Endothelial cell of umbilical vein (primary cell): ENCODE measurements around the gene GPR89A. TPM values are rescaled to one million over a fixed set of nuclear protein-coding genes. Genes with fewer than 3 reads are reported as not detected.

ENCODE experiments used
- BruUV-seq: library from RNA; stranded (reverse); fragments of 400-500 nt; replicated peaks from 2 replicates; lab custom pipeline; 2021; lab: Mats Ljungman, UMichigan
- CTCF ChIA-PET: fragments of 300-600, 350-600 bp; sonication (Branson Sonifier 250); formaldehyde crosslinking; loops from one replicate; lab custom pipeline; 2021; ENCODE audit warnings: antibody characterized with exemption, inconsistent platforms; lab: Charles Lee
- POLR2A ChIA-PET: fragments of 300-600, 350-600 bp; sonication (Branson Sonifier 250); formaldehyde crosslinking; loops from one replicate; lab custom pipeline; 2021; ENCODE audit warnings: antibody characterized with exemption, inconsistent platforms; lab: Charles Lee
- DNase-seq: peaks from one replicate; pipeline ENCODE4 v3.0.0-alpha.2; 2011; ENCODE audit warnings: low read depth, low spot score
- FAIRE-seq: peaks from 2 replicates; lab custom pipeline; 2011; peaks lifted over from hg19 to GRCh38; lab: Jason Lieb, UNC
- H2AFZ ChIP-seq: 2 replicates; pipeline ENCODE4 v1.6.0; 2012; ENCODE audit warnings: low read depth, low read length, control low read depth, inconsistent platforms
- H3K27ac ChIP-seq: 2 replicates; pipeline ENCODE4 v1.5.1; 2011; ENCODE audit warnings: low read depth, mild to moderate bottlenecking, control low read depth, low read length, moderate library complexity; ENCODE audit not compliant: insufficient read depth
- H3K27me3 ChIP-seq, 2 experiments: 2 replicates each; pipeline versions ENCODE4 v1.6.0 to v1.6.1; 2011; ENCODE audit warnings: low read length in 2 of 2, mixed read lengths in 1 of 2; ENCODE audit not compliant: control insufficient read depth in 2 of 2, insufficient read depth in 2 of 2
- H3K36me3 ChIP-seq, 2 experiments: 2 replicates in 1 of 2; 3 replicates in 1 of 2; pipeline ENCODE4 v1.5.1; 2011; ENCODE audit warnings: low read length in 2 of 2, mild to moderate bottlenecking in 1 of 2, moderate library complexity in 1 of 2; ENCODE audit not compliant: control insufficient read depth in 2 of 2, insufficient read depth in 2 of 2; ENCODE audit errors: extremely low read depth in 1 of 2
- H3K4me1 ChIP-seq: 3 replicates; pipeline ENCODE4 v1.5.1; 2011; ENCODE audit warnings: mild to moderate bottlenecking, low read length; ENCODE audit not compliant: control insufficient read depth, insufficient read depth; ENCODE audit errors: extremely low read depth
- H3K4me2 ChIP-seq: 2 replicates; pipeline ENCODE4 v1.6.1; 2011; ENCODE audit warnings: low read length, control low read depth, mixed read lengths; ENCODE audit not compliant: insufficient read depth
- H3K4me3 ChIP-seq, 3 experiments: fragments of 200-600 bp in 1 of 3; sonication (generic), shearing (Covaris generic) in 1 of 3; replicated peaks in 1 of 3; 2 replicates each; pipeline ENCODE4 v1.5.1; 2011 to 2016; ENCODE audit warnings: control low read depth in 3 of 3, low read length in 3 of 3, mild to moderate bottlenecking in 2 of 3, inconsistent platforms in 1 of 3, low read depth in 1 of 3, moderate library complexity in 1 of 3; ENCODE audit not compliant: insufficient read depth in 1 of 3
- H3K79me2 ChIP-seq: 2 replicates; pipeline ENCODE4 v1.6.0; 2012; ENCODE audit warnings: low read length, inconsistent platforms; ENCODE audit not compliant: control insufficient read depth, insufficient read depth
- H3K9ac ChIP-seq: replicated peaks from 2 replicates; pipeline ENCODE3; 2011; ENCODE audit warnings: low read length, control low read depth; ENCODE audit not compliant: insufficient read depth; ENCODE audit errors: extremely low read depth
- H3K9me1 ChIP-seq: replicated peaks from 3 replicates; pipeline ENCODE4 v1.6.0; 2011; ENCODE audit warnings: mild to moderate bottlenecking, low read length; ENCODE audit not compliant: control insufficient read depth, insufficient read depth; ENCODE audit errors: extremely low read depth
- H3K9me3 ChIP-seq: replicated peaks from 2 replicates; pipeline ENCODE4 v1.5.1; 2012; ENCODE audit warnings: low read length, inconsistent platforms; ENCODE audit not compliant: control insufficient read depth, insufficient read depth
- H4K20me1 ChIP-seq: replicated peaks from 2 replicates; pipeline ENCODE3; 2011; ENCODE audit warnings: mild to moderate bottlenecking, low read length; ENCODE audit not compliant: control insufficient read depth, insufficient read depth; ENCODE audit errors: extremely low read depth
- CTCF ChIP-seq, 2 donors: IDR thresholded peaks; 1 replicate in 1 of 2; 2 replicates in 1 of 2; pipeline ENCODE4 v1.5.1; 2011; ENCODE audit warnings: low read length in 2 of 2, mild to moderate bottlenecking in 2 of 2, moderate library complexity in 2 of 2, control low read depth in 1 of 2, inconsistent platforms in 1 of 2, low read depth in 1 of 2; ENCODE audit not compliant: insufficient read depth in 1 of 2; ENCODE audit errors: extremely low read depth in 1 of 2
- EZH2 ChIP-seq: IDR thresholded peaks from 2 replicates; pipeline ENCODE4 v1.6.1; 2012; ENCODE audit warnings: borderline replicate concordance, low read depth, mild to moderate bottlenecking, moderate library complexity, low read length, inconsistent platforms; ENCODE audit not compliant: severe bottlenecking
- FOS ChIP-seq: IDR thresholded peaks from 2 replicates; pipeline ENCODE4 v1.6.1; 2011; ENCODE audit warnings: mild to moderate bottlenecking, low read length, moderate library complexity, borderline replicate concordance; ENCODE audit not compliant: insufficient read depth
- GATA2 ChIP-seq: IDR thresholded peaks from 2 replicates; pipeline ENCODE4 v1.7.0; 2011; ENCODE audit warnings: low read depth, mild to moderate bottlenecking, moderate library complexity, mixed read lengths, low read length; ENCODE audit not compliant: insufficient read length, insufficient read depth
- JUN ChIP-seq: IDR thresholded peaks from 2 replicates; pipeline ENCODE4 v1.6.1; 2011; ENCODE audit warnings: borderline replicate concordance, low read depth; ENCODE audit not compliant: insufficient read length, insufficient read depth
- MYC ChIP-seq: IDR thresholded peaks from one replicate; pipeline ENCODE4 v1.6.1; 2011; ENCODE audit warnings: mild to moderate bottlenecking, low read depth, low read length
- POLR2A ChIP-seq: IDR thresholded peaks from 2 replicates; pipeline ENCODE4 v1.6.1; 2012; ENCODE audit warnings: low read depth, mild to moderate bottlenecking, control low read depth, low read length
- POLR2AphosphoS5 ChIP-seq: IDR thresholded peaks from 2 replicates; pipeline ENCODE4 v1.6.1; 2012; ENCODE audit warnings: low read depth, mild to moderate bottlenecking, control low read depth, low read length, moderate library complexity; ENCODE audit not compliant: insufficient read depth
- dilution Hi-C: fragments of 300-500 bp; cut with MboI; formaldehyde crosslinking; loops from one replicate; pipeline ENCODE4 v1.15.0; 2019; ENCODE audit warnings: low sequenced_read_pairs; ENCODE audit not compliant: extremely low pct_ligation_motif_present
- intact Hi-C: fragments of 100-400 bp; cut with micrococcal nuclease; formaldehyde crosslinking; loops from one replicate; pipeline ENCODE4 v1.10.0; 2022
- polyA plus RNA-seq, 4 experiments: library from polyadenylated mRNA; depleted of rRNA in 3 of 4; stranded (reverse) in 3 of 4; unstranded in 1 of 4; fragments of >200 nt; gene quantifications; 2 replicates each; pipeline versions ENCODE4 v1.2.1 to v1.2.3, GENCODE V29; 2011 to 2012; ENCODE audit warnings: missing spikeins in 1 of 4
- total RNA-seq: library from RNA; stranded (reverse); gene quantifications from 2 replicates; pipeline ENCODE4 v1.2.3, GENCODE V29; 2021
- TF ChIP-seq, protein P1 (sequence below): IDR thresholded peaks from 2 replicates; pipeline ENCODE4 v1.6.1; 2011; ENCODE audit not compliant: insufficient read depth, insufficient read length

Gene GPR89A
- total and polyA plus RNA-seq, 2 donors (not counting 3 experiments of a cell fraction or from before 2014, with no cell fraction given): 13.8 to 35.7 TPM

GRCh38 chr1:145696630-145696960 is 88.8 kb downstream of the GPR89A start:
- H3K27ac ChIP-seq: no peak overlapping the region
- no peaks in the 10 kb centered on the region for H3K79me2 ChIP-seq
- no peaks in the 10 kb centered on the region for H3K4me1 ChIP-seq
- H2AFZ ChIP-seq: no peak overlapping the region
- no peaks in the 10 kb centered on the region for H4K20me1 ChIP-seq
- no peaks in the 10 kb centered on the region for H3K9me1 ChIP-seq
- no peak overlapping the region for H3K9ac ChIP-seq
- no peaks in the 10 kb centered on the region for H3K36me3 ChIP-seq
- POLR2A ChIA-PET: no interaction called here
- dilution Hi-C loops: no loop called here
- TF ChIP-seq MYC (no peak), CTCF (IDR thresholded peaks at IDR 0.05; ENCODE audit: extremely low read depth in 1 of 2, insufficient read depth in 1 of 2, low read depth in 1 of 2, low read length in 2 of 2) (no peak), FOS (no peak), GATA2 (no peak)
- TF ChIP-seq, protein P1, sequence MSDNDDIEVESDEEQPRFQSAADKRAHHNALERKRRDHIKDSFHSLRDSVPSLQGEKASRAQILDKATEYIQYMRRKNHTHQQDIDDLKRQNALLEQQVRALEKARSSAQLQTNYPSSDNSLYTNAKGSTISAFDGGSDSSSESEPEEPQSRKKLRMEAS: no peak
- H3K27me3 ChIP-seq: peaks cover 5 to 8% of the 10 kb centered on the region in 2 experiments
- no peak for DNase-seq
- H3K4me2 ChIP-seq: no peak overlapping the region
- H3K9me3 ChIP-seq: no peaks in the 10 kb centered on the region
- intact Hi-C loops: loop anchor here (2.0 kb wide), 1 partner anchor 18 kb away; no protein-coding TSS in a partner anchor
- CTCF ChIA-PET: no interaction called here
- no TSS peak for BruUV-seq
- H3K4me3 ChIP-seq: no peak overlapping the region
- no peak for FAIRE-seq

- Histone ChIP-seq H3K4me1 (no peaks in the 10 kb centered on the region), H3K79me2 (no peaks in the 10 kb centered on the region), H2AFZ (no peak overlapping the region), H3K36me3 (no peaks in the 10 kb centered on the region), H3K4me2 (no peak overlapping the region), H3K9ac (no peak overlapping the region), H3K27ac (no peak overlapping the region), H3K4me3 (no peak overlapping the region), H3K9me3 (no peaks in the 10 kb centered on the region), H3K27me3 (peaks cover 11 to 13% of the 10 kb centered on the region in 2 experiments), H3K9me1 (no peaks in the 10 kb centered on the region), H4K20me1 (no peaks in the 10 kb centered on the region)
- BruUV-seq: no TSS peak
- FAIRE-seq (no peak), DNase-seq (no peak)
- POLR2A ChIA-PET: no interaction called here
- intact Hi-C loops (no loop called here), dilution Hi-C loops (no loop called here)
- TF ChIP-seq POLR2A (no peak), FOS (no peak), MYC (no peak), POLR2AphosphoS5 (no peak), CTCF (IDR thresholded peaks at IDR 0.05; ENCODE audit: extremely low read depth in 1 of 2, insufficient read depth in 1 of 2, low read depth in 1 of 2, low read length in 2 of 2) (no peak), JUN (no peak), GATA2 (no peak), EZH2 (no peak)
- TF ChIP-seq, protein P1: no peak
- CTCF ChIA-PET: no interaction called here
These were observed 93.6 kb downstream of the GPR89A start for GRCh38 chr1:145701306-145701862.
